ENCODE measurements around the gene ZSWIM6.
"Not testable (repeated sequence)": the region's sequence is repeated elsewhere in the genome, so short reads cannot be mapped to it uniquely, and the experiment has no call there.

DNA sequence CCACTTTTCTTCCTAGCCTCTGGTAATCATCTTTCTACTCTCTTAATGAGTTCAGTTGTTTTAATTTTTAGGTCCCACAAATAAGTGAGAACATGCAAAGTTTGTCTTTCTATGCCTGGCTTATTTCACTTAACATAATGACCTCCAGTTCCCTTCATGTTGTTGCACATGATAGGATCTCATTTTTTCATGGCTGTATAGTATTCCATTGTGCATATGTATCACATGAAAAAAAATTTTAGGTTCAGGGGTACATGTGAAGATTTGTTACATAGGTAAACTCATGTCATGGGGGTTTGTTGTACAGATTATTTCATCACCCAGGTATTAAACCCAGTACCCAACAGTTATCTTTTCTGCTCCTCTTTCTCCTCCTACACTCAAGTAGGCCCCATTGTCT is 89.2 kb downstream of the ZSWIM6 start:
- not testable (repeated sequence) for TF ChIP-seq POLR2AphosphoS5 (IDR thresholded peaks at IDR 0.05; ENCODE audit: borderline replicate concordance, low read depth, low read length); EZH2 (IDR thresholded peaks at IDR 0.05)

All from SK-N-MC (cell line).